ENCODE measurements around the gene AAGAB.

DNA sequence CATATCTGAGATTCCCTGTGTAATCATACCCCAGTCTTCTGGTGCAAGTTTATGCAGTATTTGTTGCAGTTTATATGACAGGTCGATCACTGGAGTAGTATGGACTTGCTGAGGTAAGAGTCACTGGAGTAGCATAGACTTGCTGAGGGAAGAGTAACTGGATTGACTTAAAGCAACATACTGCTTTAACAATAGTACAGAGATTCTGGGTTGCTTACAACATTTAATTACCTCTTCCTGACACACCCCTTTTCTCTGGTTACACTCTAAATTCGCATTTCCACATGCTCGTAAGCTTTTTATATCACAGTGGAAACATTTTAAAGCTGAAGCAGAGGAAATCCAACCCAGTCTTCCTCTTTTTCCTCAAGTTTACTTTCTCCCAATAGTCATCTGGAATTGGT is 11.8 kb downstream of the AAGAB start:
- TF ChIP-seq POLR2A (IDR thresholded peaks at IDR 0.05; ENCODE audit: low read depth, low read length) (no peak), TAF1 (IDR thresholded peaks at IDR 0.05; ENCODE audit: low read depth, low read length) (no peak), POLR2AphosphoS5 (IDR thresholded peaks at IDR 0.05; ENCODE audit: low read depth, low read length) (no peak)

Data from GM12891 (cell line).